Hepatocyte (in vitro differentiated cells): ENCODE results near the gene COL24A1.

Source experiments
- EZH2 ChIP-seq: fragments of 200-600 bp; sonication (generic); IDR thresholded peaks from 2 replicates; pipeline ENCODE4 v1.6.1; 2016; ENCODE audit warnings: antibody characterized with exemption, mild to moderate bottlenecking, borderline replicate concordance
- EZH2phosphoT487 ChIP-seq: fragments of 200-600 bp; sonication (generic); IDR thresholded peaks from one replicate; pipeline ENCODE4 v1.6.1; 2018; ENCODE audit warnings: antibody characterized with exemption, mild to moderate bottlenecking, low read depth, moderate library complexity; ENCODE audit not compliant: unreplicated experiment, severe bottlenecking
- TF ChIP-seq, protein P1 (sequence below): fragments of 200-600 bp; sonication (generic); IDR thresholded peaks from 2 replicates; pipeline ENCODE4 v1.5.1; 2016; ENCODE audit warnings: antibody characterized with exemption, mild to moderate bottlenecking; ENCODE audit not compliant: poor library complexity

DNA sequence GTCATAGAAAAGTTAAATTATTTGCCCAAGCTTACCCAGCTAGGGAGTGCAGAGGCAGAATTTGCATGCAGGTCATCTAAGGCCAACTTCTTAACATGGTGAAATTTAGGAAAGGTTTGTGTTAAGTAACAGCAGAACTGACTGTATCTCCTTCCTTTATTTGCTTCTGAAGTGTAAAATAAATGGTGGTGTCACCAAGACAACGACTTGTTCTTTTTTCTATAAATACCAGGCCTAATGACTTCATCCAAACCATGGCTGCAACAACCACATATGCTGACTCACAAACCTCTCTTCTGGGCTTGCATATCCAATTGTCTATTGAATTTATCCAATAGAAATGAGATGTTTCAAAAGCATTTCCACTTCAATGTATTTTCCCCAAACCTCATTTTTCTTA, 19.1 kb downstream of the COL24A1 start:
- TF ChIP-seq, protein P1, sequence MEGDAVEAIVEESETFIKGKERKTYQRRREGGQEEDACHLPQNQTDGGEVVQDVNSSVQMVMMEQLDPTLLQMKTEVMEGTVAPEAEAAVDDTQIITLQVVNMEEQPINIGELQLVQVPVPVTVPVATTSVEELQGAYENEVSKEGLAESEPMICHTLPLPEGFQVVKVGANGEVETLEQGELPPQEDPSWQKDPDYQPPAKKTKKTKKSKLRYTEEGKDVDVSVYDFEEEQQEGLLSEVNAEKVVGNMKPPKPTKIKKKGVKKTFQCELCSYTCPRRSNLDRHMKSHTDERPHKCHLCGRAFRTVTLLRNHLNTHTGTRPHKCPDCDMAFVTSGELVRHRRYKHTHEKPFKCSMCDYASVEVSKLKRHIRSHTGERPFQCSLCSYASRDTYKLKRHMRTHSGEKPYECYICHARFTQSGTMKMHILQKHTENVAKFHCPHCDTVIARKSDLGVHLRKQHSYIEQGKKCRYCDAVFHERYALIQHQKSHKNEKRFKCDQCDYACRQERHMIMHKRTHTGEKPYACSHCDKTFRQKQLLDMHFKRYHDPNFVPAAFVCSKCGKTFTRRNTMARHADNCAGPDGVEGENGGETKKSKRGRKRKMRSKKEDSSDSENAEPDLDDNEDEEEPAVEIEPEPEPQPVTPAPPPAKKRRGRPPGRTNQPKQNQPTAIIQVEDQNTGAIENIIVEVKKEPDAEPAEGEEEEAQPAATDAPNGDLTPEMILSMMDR: no peak
- TF ChIP-seq EZH2 (no peak), EZH2phosphoT487 (no peak)
